HG02884 (cell line): ENCODE results near the gene RNF121.

Experiments
- ATAC-seq: cut with Tn5 transposase; IDR thresholded peaks from one replicate; pipeline ENCODE4 v1.9.1; 2021; ENCODE audit warnings: mild to moderate bottlenecking, moderate library complexity; ENCODE audit not compliant: unreplicated experiment

The RNF121 gene

GRCh38 chr11:71934213-71934612 is 5.4 kb downstream of the RNF121 start:
- ATAC-seq: no peak

- no peak for ATAC-seq
Observed at GRCh38 chr11:71935338-71935925, 6.6 kb downstream of the RNF121 start.

GRCh38 chr11:71936825-71937224 is 8.0 kb downstream of the RNF121 start:
- ATAC-seq: no peak

GRCh38 chr11:71937826-71938225 is 9.0 kb downstream of the RNF121 start:
- ATAC-seq: no peak

- ATAC-seq: no peak
Observed at GRCh38 chr11:71940561-71941219, 11.8 kb downstream of the RNF121 start.

GRCh38 chr11:71946144-71946571 is 17.3 kb downstream of the RNF121 start:
- ATAC-seq: no peak

- no peak for ATAC-seq
Observed at GRCh38 chr11:71947498-71947897, 18.7 kb downstream of the RNF121 start.

GRCh38 chr11:71948314-71949027 is 19.6 kb downstream of the RNF121 start:
- no peak for ATAC-seq

- ATAC-seq: no peak
Observed at GRCh38 chr11:71949034-71949433, 20.2 kb downstream of the RNF121 start.

- no peak for ATAC-seq
Observed at GRCh38 chr11:71951741-71952310, 23.0 kb downstream of the RNF121 start.

GRCh38 chr11:71955898-71956456 is 27.1 kb downstream of the RNF121 start:
- ATAC-seq: no peak

- no peak for ATAC-seq
Observed at GRCh38 chr11:71962428-71963038, 33.7 kb downstream of the RNF121 start.

- no peak for ATAC-seq
Observed at GRCh38 chr11:71963468-71963867, 34.6 kb downstream of the RNF121 start.

- no peak for ATAC-seq
Observed at GRCh38 chr11:71964641-71965040, 35.8 kb downstream of the RNF121 start.

- ATAC-seq: no peak
Observed at GRCh38 chr11:71971680-71972079, 42.8 kb downstream of the RNF121 start.

- no peak for ATAC-seq
Observed at GRCh38 chr11:71976551-71976950, 47.7 kb downstream of the RNF121 start.

- ATAC-seq: no peak
Observed at GRCh38 chr11:71977090-71977489, 48.2 kb downstream of the RNF121 start.

GRCh38 chr11:71977743-71978418 is 49.0 kb downstream of the RNF121 start:
- no peak for ATAC-seq

GRCh38 chr11:71979094-71979493 is 50.2 kb downstream of the RNF121 start:
- ATAC-seq: no peak

GRCh38 chr11:71979602-71980001 is 50.8 kb downstream of the RNF121 start:
- no peak for ATAC-seq

GRCh38 chr11:71986131-71986530 is 57.3 kb downstream of the RNF121 start:
- no peak for ATAC-seq
